Activated B cell treated with CpG ODN at 0.5 μM for 24 hours (primary cell): ENCODE results near the gene VPS37C. TPM values are rescaled to one million over a fixed set of nuclear protein-coding genes. Genes with fewer than 3 reads are reported as not detected.

ENCODE experiments used
- ATAC-seq: fragments of 200-7000 bp; cut with Tn5 transposase; one replicate; pipeline ENCODE4 v1.10.0; 2021; ENCODE audit warnings: low read depth, mild to moderate bottlenecking, moderate library complexity
- CTCF ChIA-PET: fragments of 350-600 bp; sonication (Branson Sonifier 250); formaldehyde crosslinking; loops from one replicate; lab custom pipeline; 2021; ENCODE audit warnings: antibody characterized with exemption; lab: Charles Lee
- POLR2A ChIA-PET: fragments of 350-600 bp; sonication (Branson Sonifier 250); formaldehyde crosslinking; loops from one replicate; lab custom pipeline; 2021; ENCODE audit warnings: antibody characterized with exemption; lab: Charles Lee
- DNase-seq: peaks from one replicate; pipeline ENCODE4 v3.0.0; 2022
- H3K27ac Mint-ChIP-seq: one replicate; pipeline ENCODE4 v1.8.0; 2020; ENCODE audit warnings: mixed read lengths
- H3K27me3 Mint-ChIP-seq: one replicate; pipeline ENCODE4 v1.8.0; 2021; ENCODE audit warnings: mixed read lengths
- H3K36me3 Mint-ChIP-seq: one replicate; pipeline ENCODE4 v1.8.0; 2021; ENCODE audit warnings: low read depth, mixed read lengths
- H3K4me1 Mint-ChIP-seq: one replicate; pipeline ENCODE4 v1.8.0; 2021; ENCODE audit warnings: mixed read lengths
- H3K4me3 Mint-ChIP-seq: one replicate; pipeline ENCODE4 v1.8.0; 2020; ENCODE audit warnings: mild to moderate bottlenecking, mixed read lengths
- H3K9me3 Mint-ChIP-seq: one replicate; pipeline ENCODE4 v1.8.0; 2020; ENCODE audit warnings: mixed read lengths
- CTCF ChIP-seq: fragments of 200-600 bp; IDR thresholded peaks from one replicate; pipeline ENCODE4 v1.8.0; 2022; ENCODE audit warnings: antibody characterized with exemption, mild to moderate bottlenecking
- intact Hi-C: fragments of 100-400 bp; cut with micrococcal nuclease; formaldehyde crosslinking; loops from one replicate; pipeline ENCODE4 v1.15.1; 2024
- total RNA-seq: library from RNA; stranded (reverse); gene quantifications from 2 replicates; pipeline ENCODE4 v1.2.3, GENCODE V29; 2022

Gene VPS37C
- total RNA-seq, 1 donor from 2014 or later: 18.1 TPM

- H3K36me3 Mint-ChIP-seq: peaks cover 26% of the 10 kb centered on the region
- no peak for TF ChIP-seq CTCF
- intact Hi-C loops: no loop called here
- H3K9me3 Mint-ChIP-seq: no peaks in the 10 kb centered on the region
- POLR2A ChIA-PET: interaction anchor here (0.8 to 0.9 kb wide), 2 partner anchors 68 to 202 kb away, joined by 3 to 4 read pairs; no protein-coding TSS in a partner anchor
- ATAC-seq: no peak
- H3K4me3 Mint-ChIP-seq: no peak overlapping the region
- DNase-seq: no peak
- H3K27me3 Mint-ChIP-seq: no peaks in the 10 kb centered on the region
- CTCF ChIA-PET: interaction anchor here (1.3 to 1.5 kb wide), 3 partner anchors 48 to 169 kb away, joined by 4 read pairs; no protein-coding TSS in a partner anchor
- H3K27ac Mint-ChIP-seq: no peak overlapping the region
- peaks cover 36% of the 10 kb centered on the region for H3K4me1 Mint-ChIP-seq
These were observed 21.8 kb downstream of the VPS37C start for GRCh38 chr11:61139387-61139786.

GRCh38 chr11:61138935-61139334 is 22.3 kb downstream of the VPS37C start:
- peaks cover 36% of the 10 kb centered on the region for H3K4me1 Mint-ChIP-seq
- ATAC-seq: no peak
- ChIA-PET CTCF (interaction anchor here (1.0 to 1.4 kb wide), 3 partner anchors 48 to 169 kb away, joined by 4 read pairs; no protein-coding TSS in a partner anchor), POLR2A (interaction anchor here (0.6 to 0.9 kb wide), 2 partner anchors 202 to 407 kb away, joined by 4 to 14 read pairs; no protein-coding TSS in a partner anchor)
- no peaks in the 10 kb centered on the region for H3K9me3 Mint-ChIP-seq
- intact Hi-C loops: no loop called here
- no peak overlapping the region for H3K27ac Mint-ChIP-seq
- no peaks in the 10 kb centered on the region for H3K27me3 Mint-ChIP-seq
- H3K4me3 Mint-ChIP-seq: no peak overlapping the region
- no peak for TF ChIP-seq CTCF
- peaks cover 30% of the 10 kb centered on the region for H3K36me3 Mint-ChIP-seq
- DNase-seq: no peak

- Mint-ChIP-seq H3K4me1 (peaks cover 16% of the 10 kb centered on the region), H3K9me3 (no peaks in the 10 kb centered on the region), H3K4me3 (no peak overlapping the region), H3K36me3 (peaks cover 47% of the 10 kb centered on the region), H3K27ac (no peak overlapping the region), H3K27me3 (no peaks in the 10 kb centered on the region)
- ATAC-seq (no peak), DNase-seq (no peak)
- POLR2A ChIA-PET: no interaction called here
- TF ChIP-seq CTCF: no peak
- intact Hi-C loops: no loop called here
- CTCF ChIA-PET: interaction anchor here (1.1 to 1.3 kb wide), 3 partner anchors 52 to 166 kb away, joined by 3 to 4 read pairs (median 3); no protein-coding TSS in a partner anchor
These were observed 26.4 kb downstream of the VPS37C start for GRCh38 chr11:61134801-61135257.

- no peak for DNase-seq
- H3K27ac Mint-ChIP-seq: no peak overlapping the region
- ChIA-PET CTCF (interaction anchor here (1.1 to 1.3 kb wide), 3 partner anchors 53 to 165 kb away, joined by 3 to 4 read pairs (median 3); no protein-coding TSS in a partner anchor), POLR2A (no interaction called here)
- ATAC-seq: no peak
- no peaks in the 10 kb centered on the region for H3K9me3 Mint-ChIP-seq
- no peaks in the 10 kb centered on the region for H3K27me3 Mint-ChIP-seq
- TF ChIP-seq CTCF: no peak
- peaks cover 48% of the 10 kb centered on the region for H3K36me3 Mint-ChIP-seq
- H3K4me1 Mint-ChIP-seq: peaks cover 14% of the 10 kb centered on the region
- intact Hi-C loops: no loop called here
- no peak overlapping the region for H3K4me3 Mint-ChIP-seq
These were observed 27.1 kb downstream of the VPS37C start for GRCh38 chr11:61133956-61134662.

GRCh38 chr11:61133145-61133544 is 28.1 kb downstream of the VPS37C start:
- no peak overlapping the region for H3K4me3 Mint-ChIP-seq
- peaks cover 46% of the 10 kb centered on the region for H3K36me3 Mint-ChIP-seq
- CTCF ChIA-PET: interaction anchor here (1.0 kb wide), 1 partner anchor 234 kb away, joined by 3 read pairs; no protein-coding TSS in a partner anchor
- no peak overlapping the region for H3K27ac Mint-ChIP-seq
- H3K27me3 Mint-ChIP-seq: no peaks in the 10 kb centered on the region
- TF ChIP-seq CTCF: no peak
- H3K4me1 Mint-ChIP-seq: peaks cover 8% of the 10 kb centered on the region
- POLR2A ChIA-PET: no interaction called here
- ATAC-seq (no peak), DNase-seq (no peak)
- intact Hi-C loops: no loop called here
- H3K9me3 Mint-ChIP-seq: no peaks in the 10 kb centered on the region
